ENCODE data around the gene KRT24.
"Not testable (repeated sequence)": the region's sequence is repeated elsewhere in the genome, so short reads cannot be mapped to it uniquely, and the experiment has no call there.

KRT24 gene

DNA sequence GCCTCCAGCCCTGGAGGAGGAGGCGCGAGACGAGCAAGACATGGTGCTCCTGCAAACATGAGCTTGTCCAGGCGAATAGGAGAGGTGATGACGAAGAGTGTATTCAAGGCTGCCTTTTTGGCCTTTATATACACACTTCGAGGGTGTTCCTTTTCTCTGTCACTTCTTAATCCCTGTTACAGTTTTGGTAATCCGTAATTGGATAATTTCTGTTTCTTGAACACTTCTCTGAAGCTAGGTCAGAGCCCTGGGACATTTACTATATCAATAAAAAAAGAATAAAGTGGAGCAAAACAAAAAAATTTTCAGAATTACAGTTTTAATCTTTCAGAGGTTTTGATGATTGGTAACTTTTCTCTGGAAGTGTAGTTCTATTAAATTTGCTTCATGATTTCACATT, at the start of gene KRT24:
KRT24 (minus strand) TSS at position 101 of the 400 bp plus-strand sequence; CDS start at position 42, 59 bp downstream.
- DNase-seq: no peak

DNA sequence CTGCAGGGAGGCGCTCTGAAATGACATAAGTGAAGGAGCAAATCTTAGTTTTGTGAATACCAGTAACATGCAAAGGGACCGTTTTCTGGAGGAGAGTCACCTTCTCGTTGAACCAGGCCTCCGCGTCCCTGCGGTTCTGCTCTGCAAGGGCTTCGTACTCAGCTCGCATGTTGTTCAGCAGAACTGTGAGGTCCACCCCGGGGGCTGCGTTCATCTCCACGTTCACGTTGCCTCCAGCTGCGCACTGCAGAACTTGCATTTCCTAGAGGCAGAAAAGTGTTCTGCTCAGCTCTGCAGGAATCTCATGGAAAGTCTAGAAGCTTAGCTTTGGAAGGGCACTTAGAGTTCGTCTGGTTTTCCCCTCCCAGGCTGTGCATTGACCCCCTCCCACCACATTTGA, 47.5 kb upstream of the KRT24 start:
- no peak for DNase-seq

DNA sequence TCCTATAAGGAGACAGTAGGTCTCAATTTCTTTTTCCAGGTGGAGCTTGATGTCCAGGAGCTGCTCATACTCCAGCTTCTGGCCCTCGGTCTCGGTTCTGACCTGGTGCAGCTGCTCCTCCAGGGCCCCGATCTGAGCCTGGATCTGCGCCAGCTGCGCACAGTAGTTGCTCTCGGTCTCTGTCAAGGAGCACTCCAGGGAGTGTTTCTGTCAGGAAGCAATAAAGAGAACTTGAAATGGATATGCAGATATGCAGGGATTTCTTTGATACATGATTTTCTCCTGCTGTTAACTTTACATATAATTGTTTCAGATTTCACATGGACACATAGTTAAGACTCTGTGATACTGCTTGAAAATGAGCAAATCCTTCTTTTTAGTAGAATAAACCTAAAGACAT, 46.8 kb upstream of the KRT24 start:
- no peak for DNase-seq

DNA sequence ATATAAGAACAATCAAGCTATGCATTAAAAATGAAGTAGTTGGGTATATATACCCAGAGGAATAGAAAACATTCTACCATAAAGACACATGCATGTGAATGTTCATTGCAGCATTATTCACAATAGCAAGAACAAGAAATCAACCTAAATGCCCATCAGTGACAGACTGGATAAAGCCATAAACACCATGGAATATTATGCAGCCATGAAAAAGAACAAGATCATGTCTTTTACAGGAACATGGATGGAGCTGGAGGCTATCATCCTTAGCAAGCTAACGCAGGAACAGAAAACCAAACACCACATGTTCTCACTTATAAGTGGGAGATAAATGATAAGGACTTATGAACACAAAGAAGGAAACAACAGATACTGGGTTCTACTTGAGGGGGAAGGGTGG, 45.1 kb upstream of the KRT24 start:
- DNase-seq: not testable (repeated sequence)

DNA sequence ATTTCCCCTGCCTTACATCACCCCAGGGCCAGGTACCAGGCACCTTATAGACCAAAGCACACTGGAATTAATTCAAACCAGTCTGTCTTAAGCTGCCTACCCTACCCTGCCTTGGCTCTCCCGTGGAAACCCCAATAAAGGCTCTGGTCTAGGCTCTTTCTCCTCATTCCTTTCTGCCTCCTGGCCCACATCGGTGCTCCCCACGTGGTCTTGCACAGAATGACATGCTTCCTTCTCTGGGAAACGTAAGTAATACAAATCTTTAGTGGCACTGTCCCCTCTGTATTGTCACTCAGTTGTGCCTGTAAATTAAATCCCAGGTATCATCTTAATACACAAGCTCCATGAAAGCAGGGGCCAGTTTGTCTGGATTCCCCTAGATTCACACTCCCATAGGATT, 35.0 kb upstream of the KRT24 start:
- DNase-seq: no peak

DNA sequence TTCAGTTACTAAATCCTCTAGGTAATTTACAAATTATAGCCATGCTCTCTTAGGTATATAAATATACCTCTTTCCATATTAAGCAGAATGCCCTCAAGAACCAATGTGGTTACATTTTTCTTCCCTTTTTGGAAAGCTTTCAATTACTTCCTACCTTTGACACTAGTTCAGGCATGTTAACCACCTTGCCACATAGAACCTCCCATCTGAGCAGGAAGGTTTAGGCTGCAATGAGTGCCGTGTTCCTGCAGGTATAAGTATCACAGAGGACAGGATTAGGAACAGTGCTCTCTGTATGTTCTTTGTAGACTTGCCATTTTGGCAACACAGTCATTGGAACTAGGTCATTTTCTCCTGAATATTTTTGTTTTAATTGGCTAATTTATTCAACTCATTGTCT, 31.5 kb upstream of the KRT24 start:
- DNase-seq: no peak

DNA sequence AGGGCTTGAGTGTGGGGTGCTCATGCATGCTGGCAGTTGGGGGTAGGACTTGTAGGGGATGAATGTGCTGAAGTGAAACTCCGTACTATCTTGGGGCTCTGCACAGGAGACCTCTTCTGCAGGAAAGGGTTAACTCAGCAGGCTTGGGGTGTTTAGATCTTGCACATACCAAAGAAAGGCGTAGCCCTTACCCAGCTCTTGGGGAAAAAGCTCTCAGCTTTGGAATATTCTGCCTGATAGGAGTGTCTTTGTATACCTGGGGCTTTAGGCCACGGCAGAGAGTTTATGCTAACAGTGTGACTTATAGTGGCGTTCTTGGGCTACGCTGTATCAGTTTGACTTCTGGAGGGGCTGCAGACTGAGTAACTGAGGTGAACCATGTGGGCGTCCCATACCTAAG, 30.5 kb upstream of the KRT24 start:
- no peak for DNase-seq

DNA sequence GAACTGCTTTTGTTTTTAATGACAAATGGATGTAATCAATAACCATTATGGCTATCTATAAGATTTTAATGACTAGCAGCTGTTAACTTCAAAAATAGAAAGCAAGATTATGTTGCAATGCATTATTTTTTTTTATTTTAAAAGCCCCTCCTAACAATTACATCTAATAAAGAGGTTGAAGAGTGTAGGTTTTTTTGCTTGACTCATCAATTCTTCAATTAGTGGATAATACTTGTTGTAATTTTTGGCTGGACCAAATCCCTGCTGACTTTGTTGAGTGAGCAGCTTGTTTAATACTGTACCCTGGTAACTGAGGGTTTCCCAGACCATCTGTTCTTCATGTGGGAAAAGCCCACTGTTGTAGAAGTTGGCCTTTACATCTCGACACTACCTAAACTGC, 27.4 kb upstream of the KRT24 start:
- DNase-seq: no peak

DNA sequence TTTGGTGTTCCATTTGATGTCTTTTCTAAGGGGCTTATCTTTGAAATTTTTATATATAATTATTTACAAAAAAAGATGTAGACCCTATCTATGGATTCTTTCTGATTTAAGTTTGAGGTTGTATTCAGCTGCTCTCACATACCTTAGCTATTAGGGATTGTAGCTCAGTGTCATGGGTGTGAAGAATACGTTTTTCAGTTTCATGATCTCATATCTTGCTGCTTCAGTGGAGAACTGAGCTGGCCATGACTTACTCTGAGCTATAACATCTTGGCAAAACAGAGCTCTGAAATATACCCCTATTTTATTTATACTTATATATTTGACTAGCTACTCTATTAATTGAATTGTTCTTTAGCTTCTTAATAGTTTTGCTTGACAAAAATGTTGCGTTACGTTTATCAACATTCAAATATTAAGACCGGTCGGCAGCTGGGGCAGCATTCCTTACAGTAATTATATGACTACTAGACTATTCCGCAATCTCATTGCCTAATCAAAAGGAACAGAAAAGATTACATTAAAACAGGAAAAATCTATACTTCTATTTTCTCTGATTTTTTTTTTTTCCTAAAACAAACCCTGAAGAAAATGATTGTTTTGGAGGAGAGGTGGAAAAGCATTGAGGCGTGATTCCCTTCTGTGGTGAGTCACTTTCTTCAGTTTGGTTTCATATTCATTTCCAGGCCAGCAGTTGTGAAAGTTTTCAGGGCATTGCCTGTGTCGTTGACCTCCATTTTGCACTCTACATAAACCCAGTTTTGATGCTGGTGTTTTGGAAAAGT, 24.1 kb upstream of the KRT24 start:
- DNase-seq: no peak

DNA sequence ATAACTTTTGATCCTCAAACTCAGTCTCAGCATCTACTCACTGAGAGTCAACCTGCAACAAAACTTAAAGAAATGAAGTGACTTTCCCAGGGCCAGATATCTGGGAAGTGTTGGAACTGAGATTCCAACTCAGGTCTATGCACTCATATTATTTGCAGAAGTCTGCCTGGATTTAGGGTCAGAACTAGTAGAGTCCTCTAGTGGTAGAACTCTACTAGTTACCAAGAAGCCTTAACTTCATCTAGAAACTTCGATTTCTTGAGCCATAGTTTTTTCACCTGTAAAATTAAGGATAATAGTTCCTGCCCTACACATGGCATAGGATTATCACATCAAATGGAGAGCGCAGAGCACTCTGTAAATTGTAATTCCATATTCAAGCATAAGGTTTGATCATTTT, 23.4 kb upstream of the KRT24 start:
- DNase-seq: no peak

DNA sequence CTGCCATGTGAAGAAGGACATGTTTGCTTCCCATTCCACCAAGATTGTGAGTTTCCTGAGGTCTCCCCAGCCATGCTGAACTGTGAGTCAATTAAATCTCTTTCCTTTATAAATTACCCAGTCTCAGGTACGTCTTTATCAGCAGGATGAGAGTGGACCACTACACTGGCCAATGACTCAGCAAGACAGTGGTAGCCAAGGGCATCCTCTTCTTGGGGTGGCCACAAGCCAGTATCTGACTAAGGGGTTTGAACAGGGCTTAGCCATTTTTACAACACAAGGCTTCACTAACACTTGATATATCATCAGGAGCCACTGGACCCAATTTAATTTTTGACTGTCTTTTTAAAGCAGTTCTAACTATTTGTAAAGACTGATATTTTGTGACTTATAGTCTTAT, 21.1 kb upstream of the KRT24 start:
- no peak for DNase-seq

DNA sequence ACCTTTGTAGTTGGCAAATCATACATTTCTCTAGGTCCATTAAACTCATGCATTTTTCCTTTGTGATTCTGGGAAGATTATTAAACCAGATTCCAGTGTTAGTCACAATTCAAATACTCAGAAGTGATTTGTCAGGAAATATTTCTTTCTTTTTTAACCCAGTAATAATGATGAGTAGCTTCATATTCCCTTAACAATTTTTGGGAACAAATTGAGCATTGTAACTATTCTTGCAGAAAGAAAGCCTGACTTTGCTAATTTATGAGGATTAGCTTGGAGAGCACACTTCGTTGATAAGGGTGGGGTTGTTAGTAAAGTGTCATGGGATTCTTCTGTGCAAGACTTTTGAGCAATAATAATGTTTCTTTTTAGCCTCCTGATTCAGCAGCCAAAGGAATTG, 18.7 kb upstream of the KRT24 start:
- no peak for DNase-seq

DNA sequence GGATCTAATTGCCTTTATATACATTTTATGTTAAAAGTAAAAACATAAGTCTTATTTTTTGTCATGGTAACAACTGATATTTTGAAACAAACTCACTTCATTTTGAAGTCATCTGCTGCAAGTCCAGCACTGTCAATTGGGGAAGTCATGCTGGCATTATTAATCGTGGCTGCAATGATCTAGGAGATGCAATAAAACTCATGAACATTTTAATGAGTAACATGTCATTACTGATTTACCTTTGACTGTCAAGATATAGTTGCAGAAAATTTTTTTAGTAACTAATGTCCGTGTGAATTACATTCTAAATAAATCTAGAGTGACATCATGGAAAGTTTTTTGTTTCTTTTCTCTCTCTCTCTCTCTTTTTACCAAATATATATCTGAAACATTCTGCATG, 17.3 kb upstream of the KRT24 start:
- DNase-seq: no peak

DNA sequence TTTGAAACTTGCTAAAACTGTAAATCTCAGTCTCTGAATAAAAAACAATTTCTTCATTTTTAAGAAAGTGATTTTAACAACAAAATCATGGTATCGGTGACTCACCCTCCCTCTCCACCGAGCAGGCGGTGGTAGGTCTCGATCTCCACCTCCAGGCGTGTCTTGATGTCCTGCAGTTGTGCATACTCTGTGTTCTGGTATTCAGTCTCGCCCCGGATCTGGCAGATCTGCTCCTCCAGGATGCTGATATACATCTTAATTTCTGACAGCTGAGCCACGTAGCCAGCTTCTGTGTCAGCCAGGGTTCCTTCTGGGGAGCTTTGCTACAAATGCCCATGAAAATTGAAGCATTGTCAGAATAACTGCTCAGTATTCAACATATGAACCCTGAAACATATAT, 15.4 kb upstream of the KRT24 start:
- no peak for DNase-seq

DNA sequence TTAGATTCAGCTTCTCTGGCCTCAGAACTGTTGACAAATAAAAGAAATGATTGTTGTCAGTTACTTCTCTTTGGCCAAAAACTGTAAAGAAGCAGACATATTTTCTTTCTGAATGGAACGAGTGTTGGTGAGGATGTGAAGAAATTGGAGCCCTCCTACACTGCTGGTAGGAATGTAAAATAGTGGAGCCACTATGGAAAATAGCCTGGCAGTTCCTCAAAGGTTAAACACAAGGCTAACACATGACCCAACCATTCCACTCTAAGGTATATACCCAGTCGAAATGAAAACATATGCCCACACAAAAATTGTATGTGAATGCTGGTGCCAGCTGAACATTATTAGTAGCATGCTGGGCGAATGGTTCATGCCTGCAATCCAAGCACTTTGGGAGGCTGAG, 14.2 kb upstream of the KRT24 start:
- DNase-seq: no peak

DNA sequence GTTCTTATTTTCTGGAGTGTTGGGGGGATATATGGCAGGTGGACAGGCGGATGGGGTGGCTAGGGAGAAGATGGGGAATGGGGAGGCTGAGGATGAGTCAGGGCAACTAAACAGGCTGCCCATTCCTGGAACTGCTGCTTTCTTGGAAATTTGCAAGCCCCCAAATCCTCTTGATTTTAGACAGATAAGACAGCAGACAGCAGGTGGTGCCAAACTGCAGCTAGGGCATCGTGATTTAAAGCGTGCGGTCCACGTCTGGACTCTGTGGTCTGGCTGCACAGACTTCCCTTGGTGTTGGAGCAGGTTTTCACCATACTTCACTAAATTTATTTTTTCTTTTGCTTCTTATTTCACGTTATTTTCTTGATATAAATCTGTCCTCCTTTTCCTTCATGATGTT, 10.9 kb upstream of the KRT24 start:
- DNase-seq: no peak

DNA sequence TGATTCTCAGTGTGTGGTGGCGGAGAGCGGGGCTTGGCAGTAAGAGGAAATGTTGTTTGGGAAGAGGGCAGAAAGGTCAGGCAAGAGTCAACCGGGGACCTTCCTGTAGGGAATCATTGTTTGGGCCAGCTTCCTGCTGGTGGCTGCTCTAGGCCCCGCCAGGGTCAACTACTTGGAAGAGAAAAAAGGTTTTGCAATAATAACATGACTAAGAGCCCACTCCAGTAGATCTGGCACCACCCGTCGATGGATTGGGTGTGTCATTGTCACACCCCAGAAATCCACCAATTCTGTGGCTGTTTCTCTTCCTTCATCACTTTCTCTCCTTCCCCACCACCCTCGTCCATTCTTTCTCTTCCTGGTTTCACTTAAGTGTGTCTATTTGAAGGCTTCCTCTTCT, 4.2 kb upstream of the KRT24 start:
- DNase-seq: no peak

DNA sequence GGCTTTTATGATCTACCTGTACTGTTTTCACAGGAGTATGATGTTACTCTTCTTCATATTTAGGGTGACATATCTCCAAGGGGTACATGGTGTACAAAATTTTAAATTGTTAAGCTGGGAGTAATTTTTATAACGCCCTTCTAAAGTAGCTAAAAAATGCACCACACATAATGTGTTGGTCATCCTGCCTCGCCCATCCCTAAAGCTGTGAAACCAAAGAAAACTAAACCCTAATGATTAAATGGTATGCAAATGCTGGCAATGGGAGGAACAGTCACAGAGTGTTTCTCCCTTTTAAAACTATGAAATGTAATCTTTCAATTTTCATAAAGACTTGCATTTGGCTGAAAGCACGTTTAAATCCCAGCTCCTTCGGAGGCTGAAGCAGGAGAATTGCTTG, 2.0 kb upstream of the KRT24 start:
- DNase-seq: no peak

DNA sequence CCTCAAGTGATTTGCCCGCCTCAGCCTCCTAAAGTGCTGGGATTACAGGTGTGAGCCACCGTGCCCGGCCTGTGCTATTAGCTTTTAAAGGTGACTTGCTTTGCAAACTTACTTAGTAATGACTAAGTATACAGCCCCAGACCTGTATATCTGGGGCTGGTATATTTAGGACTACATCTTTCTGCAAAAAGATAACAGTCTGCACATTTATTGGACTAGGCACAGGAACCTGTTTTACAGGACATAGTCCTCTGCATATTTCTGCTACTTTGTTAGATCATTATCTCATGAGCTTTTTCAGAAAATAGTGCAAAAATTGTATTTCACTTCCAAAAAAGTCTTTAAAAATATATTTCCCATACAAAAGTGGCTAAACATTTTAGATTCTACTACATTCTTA, 1.3 kb downstream of the KRT24 start:
- DNase-seq: no peak

DNA sequence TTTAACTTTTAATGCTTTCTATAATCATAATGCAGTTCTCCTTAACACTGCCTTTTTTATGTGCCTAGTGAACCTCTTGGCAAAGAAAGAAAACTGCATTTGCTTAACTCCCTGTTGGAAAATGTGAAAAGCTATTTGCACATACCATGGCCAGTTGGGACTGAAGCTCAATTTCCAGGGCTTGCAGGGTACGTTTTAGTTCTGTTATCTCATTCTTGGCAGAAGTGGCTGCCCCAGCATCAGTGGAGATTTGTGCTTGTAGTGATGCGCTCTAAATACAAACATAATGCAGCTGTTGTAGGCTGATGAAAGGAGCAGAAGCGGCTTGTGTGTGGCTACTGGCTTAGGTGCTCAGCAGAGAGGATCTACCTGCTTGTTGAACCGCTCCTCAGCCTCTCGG, 3.7 kb downstream of the KRT24 start:
- no peak for DNase-seq

DNA sequence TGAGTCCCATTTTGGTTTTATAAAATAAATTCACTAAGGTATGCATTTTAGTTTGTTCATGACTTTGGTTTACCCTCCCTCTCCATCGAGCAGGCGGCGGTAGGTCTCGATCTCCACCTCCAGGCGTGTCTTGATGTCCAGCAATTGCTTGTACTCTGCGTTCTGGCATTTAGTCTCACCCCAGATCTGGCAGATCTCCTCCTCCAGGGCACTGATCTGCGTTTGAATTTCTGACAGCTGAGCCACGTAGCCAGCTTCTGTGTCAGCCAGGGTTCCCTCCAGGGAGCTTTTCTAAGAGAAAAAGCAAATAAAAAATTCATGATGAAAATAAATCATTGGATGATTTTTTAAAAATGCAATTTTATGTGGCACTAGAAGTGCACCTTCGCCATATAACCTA, 4.2 kb downstream of the KRT24 start:
- no peak for DNase-seq

DNA sequence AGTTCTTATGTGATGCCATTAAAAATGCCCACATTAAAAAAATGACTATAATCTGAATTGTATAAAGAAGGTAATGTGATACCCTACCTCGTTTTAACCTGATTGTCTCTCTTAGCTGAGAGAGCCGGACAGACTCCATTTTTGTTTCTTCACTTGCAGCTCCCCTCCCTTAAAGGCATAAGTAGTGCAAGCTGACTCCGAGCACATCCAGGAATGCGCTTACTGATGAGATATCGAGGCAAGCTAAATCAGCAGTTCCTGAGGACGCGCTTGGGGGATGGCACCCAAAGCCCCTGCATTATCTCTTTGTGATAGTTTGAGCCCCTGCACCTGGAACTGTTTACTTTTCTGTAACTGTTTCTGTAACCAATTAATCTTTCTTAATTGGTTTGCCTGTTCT, 6.3 kb downstream of the KRT24 start:
- DNase-seq: no peak

DNA sequence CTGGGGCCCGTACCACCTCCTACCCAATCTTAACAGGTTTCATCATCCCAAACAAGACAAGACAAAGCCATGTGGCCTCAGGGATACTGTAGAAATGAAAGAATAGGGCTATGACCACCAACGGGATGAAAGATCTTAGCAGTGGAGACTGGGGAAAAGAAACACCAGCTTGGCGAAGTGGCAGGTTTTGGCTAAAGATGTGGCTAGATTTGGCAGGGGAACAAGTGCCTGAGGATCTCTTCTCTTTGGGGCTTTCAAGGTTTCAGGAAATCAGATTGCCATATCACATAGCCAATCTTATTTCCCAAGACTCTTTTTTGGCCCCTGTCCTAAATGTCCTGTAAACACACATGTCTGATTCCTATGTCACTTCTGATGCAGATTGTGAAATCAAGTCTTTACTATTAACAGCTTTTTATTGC, 6.9 kb downstream of the KRT24 start:
- DNase-seq: no peak

DNA sequence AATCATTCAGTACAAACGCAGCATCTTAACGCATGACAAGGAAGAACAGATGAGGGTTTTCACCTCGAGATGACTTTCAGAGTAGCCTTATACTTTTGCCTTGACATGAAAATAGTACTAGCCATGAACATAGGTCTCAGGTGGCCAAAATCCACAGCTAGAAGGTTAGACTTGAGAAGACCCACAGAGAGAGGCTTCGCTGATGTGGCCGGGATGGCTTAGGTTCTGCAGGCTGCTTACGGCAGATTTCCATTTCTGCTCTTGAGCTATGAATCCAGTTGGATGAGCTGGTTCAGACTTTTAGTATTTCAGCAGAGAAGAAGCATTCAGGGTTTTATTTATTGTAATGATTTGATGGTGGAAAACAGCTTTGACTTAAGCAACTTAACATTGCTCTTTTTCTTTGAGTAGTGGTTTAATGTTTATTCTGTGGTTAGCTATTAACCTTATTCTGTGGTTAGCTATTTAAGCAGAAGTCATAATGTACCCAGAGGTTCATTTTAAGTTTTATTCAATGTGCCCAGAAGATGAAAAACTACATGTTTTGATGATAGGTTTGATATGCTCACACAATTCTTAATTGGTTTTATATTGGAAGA, 7.6 kb downstream of the KRT24 start:
- no peak for DNase-seq

DNA sequence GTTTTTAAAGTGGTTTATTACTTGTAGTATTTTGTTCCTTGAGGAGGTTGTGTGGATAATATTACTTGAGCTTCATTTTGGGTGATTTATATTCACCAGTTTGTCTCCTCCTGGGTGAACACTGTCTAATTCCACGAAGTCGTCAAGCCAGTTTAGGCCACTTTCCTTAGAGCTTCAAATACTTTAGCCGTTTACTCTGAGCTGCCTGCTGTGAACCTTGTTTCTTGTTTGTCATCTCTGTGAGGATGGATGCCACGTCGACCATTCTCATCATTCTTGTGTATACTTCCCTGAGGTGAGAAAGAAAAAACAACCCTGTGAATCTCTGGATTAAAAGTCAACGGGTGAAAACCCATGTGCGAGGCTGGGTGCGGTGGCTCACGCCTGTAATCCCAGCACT, 9.0 kb downstream of the KRT24 start:
- DNase-seq: no peak
